ENCODE results near the gene ADAMTS9.

DNA sequence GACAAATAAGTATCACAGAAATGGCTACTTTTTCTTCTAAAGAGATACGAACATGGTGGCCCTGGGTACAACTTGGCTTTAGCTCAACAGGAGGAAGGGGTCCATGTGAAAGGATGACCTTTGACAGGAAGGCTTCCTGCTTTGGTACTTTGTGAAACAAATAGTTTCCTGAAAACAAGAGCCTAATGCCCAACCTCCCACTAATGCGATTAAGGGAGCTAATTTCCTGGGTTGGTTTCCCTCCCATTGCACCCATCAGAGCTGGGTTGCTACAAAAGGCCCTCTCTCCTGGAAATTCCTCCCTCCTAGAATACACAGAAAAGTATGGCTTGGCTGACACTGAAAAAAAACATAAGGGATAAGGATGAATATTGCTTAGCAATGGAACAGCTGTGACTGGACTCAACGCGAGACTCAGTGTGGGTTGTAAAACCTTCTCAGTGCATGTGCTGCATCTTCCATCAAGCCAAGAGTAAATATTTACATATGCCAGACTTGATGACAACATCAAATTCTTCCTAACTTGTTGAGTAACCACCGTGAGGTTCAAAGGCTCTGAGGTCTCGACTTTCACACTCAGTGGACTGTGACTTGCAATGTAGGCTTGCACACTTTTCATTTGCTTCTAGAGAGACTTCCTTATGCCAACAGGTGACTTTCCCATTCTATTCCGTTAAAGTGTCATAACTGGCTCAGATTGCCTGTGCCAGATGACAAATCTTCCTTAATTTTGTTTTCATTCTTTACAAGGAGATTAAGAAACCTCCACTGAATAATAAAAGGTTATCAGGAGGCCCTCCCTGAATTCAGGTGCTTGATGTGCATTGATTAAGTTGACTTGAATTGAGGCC is 60.1 kb downstream of the ADAMTS9 start:
- TF ChIP-seq, protein P1, sequence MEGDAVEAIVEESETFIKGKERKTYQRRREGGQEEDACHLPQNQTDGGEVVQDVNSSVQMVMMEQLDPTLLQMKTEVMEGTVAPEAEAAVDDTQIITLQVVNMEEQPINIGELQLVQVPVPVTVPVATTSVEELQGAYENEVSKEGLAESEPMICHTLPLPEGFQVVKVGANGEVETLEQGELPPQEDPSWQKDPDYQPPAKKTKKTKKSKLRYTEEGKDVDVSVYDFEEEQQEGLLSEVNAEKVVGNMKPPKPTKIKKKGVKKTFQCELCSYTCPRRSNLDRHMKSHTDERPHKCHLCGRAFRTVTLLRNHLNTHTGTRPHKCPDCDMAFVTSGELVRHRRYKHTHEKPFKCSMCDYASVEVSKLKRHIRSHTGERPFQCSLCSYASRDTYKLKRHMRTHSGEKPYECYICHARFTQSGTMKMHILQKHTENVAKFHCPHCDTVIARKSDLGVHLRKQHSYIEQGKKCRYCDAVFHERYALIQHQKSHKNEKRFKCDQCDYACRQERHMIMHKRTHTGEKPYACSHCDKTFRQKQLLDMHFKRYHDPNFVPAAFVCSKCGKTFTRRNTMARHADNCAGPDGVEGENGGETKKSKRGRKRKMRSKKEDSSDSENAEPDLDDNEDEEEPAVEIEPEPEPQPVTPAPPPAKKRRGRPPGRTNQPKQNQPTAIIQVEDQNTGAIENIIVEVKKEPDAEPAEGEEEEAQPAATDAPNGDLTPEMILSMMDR (IDR thresholded peaks at IDR 0.05) = no peak
- no peak for TF ChIP-seq POLR2A (IDR thresholded peaks at IDR 0.05)
- no peak for TF ChIP-seq POLR2AphosphoS5 (IDR thresholded peaks at IDR 0.05)
- TF ChIP-seq EP300 (IDR thresholded peaks at IDR 0.05) = no peak

All from sigmoid colon (tissue), 4 donors.